SK-N-SH treated with all-trans-retinoic acid at 6 μM for 48 hours (cell line): ENCODE results near the gene AMFR.

Experiments
- ATAC-seq: fragments of 200-7000 bp; cut with Tn5 transposase; 3 replicates; pipeline ENCODE4 v1.9.1; 2020; ENCODE audit warnings: mild to moderate bottlenecking, moderate library complexity
- ARNTL ChIP-seq: fragments of 450-650 bp; formaldehyde crosslinking; IDR thresholded peaks from 2 replicates; pipeline ENCODE4 v1.5.0; 2020; ENCODE audit warnings: low read depth, mild to moderate bottlenecking, moderate library complexity, borderline replicate concordance
- BACH2 ChIP-seq: fragments of 250-450 bp; sonication (Bioruptor Pico); IDR thresholded peaks from 2 replicates; pipeline ENCODE4 v1.9.0; 2021; ENCODE audit warnings: mild to moderate bottlenecking, borderline replicate concordance
- CSDC2 ChIP-seq: fragments of 250-450 bp; sonication (Bioruptor Pico); IDR thresholded peaks from 2 replicates; pipeline ENCODE4 v1.5.0; 2020; ENCODE audit warnings: mild to moderate bottlenecking, moderate library complexity
- ESRRG ChIP-seq: fragments of 250-450 bp; sonication (Bioruptor Pico); IDR thresholded peaks from 2 replicates; pipeline ENCODE4 v1.6.1; 2021; ENCODE audit warnings: mild to moderate bottlenecking
- GLIS3 ChIP-seq: fragments of 250-450 bp; sonication (Bioruptor Pico); IDR thresholded peaks from 2 replicates; pipeline ENCODE4 v1.5.0; 2020; ENCODE audit warnings: mild to moderate bottlenecking, moderate library complexity
- ISL1 ChIP-seq: fragments of 250-450 bp; sonication (Bioruptor Pico); IDR thresholded peaks from 2 replicates; pipeline ENCODE4 v2.1.2; 2022; ENCODE audit warnings: mild to moderate bottlenecking, moderate library complexity
- OSR1 ChIP-seq: fragments of 250-450 bp; sonication (Bioruptor Pico); IDR thresholded peaks from 2 replicates; pipeline ENCODE4 v1.8.0; 2022; ENCODE audit warnings: moderate library complexity, mild to moderate bottlenecking, inconsistent platforms
- PPARA ChIP-seq: fragments of 250-450 bp; sonication (Bioruptor Pico); IDR thresholded peaks from 2 replicates; pipeline ENCODE4 v1.5.0; 2020; ENCODE audit warnings: mild to moderate bottlenecking, borderline replicate concordance
- RARB ChIP-seq: fragments of 250-450 bp; sonication (Bioruptor Pico); IDR thresholded peaks from 2 replicates; pipeline ENCODE4 v1.8.0; 2021; ENCODE audit warnings: mild to moderate bottlenecking, moderate library complexity
- SNAI2 ChIP-seq: fragments of 250-450 bp; sonication (Bioruptor Pico); IDR thresholded peaks from 2 replicates; pipeline ENCODE4 v1.5.0; 2020; ENCODE audit warnings: mild to moderate bottlenecking, moderate library complexity
- TCF4 ChIP-seq: fragments of 250-450 bp; sonication (Bioruptor Pico); IDR thresholded peaks from 2 replicates; pipeline ENCODE4 v1.8.0; 2021; ENCODE audit warnings: mild to moderate bottlenecking, moderate library complexity, borderline replicate concordance
- ZC3H10 ChIP-seq: fragments of 250-450 bp; sonication (Bioruptor Pico); IDR thresholded peaks from 2 replicates; pipeline ENCODE4 v1.5.1; 2021; ENCODE audit warnings: mild to moderate bottlenecking, moderate library complexity
- ZFP3 ChIP-seq: fragments of 250-450 bp; sonication (Bioruptor Pico); IDR thresholded peaks from 2 replicates; pipeline ENCODE4 v1.5.0; 2020; ENCODE audit warnings: mild to moderate bottlenecking, moderate library complexity
- ZFP30 ChIP-seq: fragments of 450-650 bp; formaldehyde crosslinking; IDR thresholded peaks from 2 replicates; pipeline ENCODE4 v1.5.0; 2022; ENCODE audit warnings: mild to moderate bottlenecking, moderate library complexity
- ZNF565 ChIP-seq: fragments of 450-650 bp; formaldehyde crosslinking; conservative IDR thresholded peaks from 2 replicates; pipeline ENCODE4 v1.5.0; 2020; ENCODE audit warnings: low read depth, mild to moderate bottlenecking, moderate library complexity
- ZNF70 ChIP-seq: fragments of 450-650 bp; formaldehyde crosslinking; IDR thresholded peaks from 2 replicates; pipeline ENCODE4 v1.5.0; 2020; ENCODE audit warnings: mild to moderate bottlenecking, moderate library complexity
- ZNF8 ChIP-seq: fragments of 450-650 bp; formaldehyde crosslinking; IDR thresholded peaks from 2 replicates; pipeline ENCODE4 v1.5.0; 2020; ENCODE audit warnings: mild to moderate bottlenecking, moderate library complexity
- TF ChIP-seq, protein P1 (sequence below): fragments of 250-450 bp; sonication (Bioruptor Pico); IDR thresholded peaks from 2 replicates; pipeline ENCODE4 v1.5.1; 2021; ENCODE audit warnings: mild to moderate bottlenecking, moderate library complexity
- TF ChIP-seq, protein P2 (sequence below): fragments of 250-450 bp; sonication (Bioruptor Pico); IDR thresholded peaks from 2 replicates; pipeline ENCODE4 v1.5.0; 2020; ENCODE audit warnings: mild to moderate bottlenecking, moderate library complexity
- TF ChIP-seq, protein P3 (sequence below): fragments of 250-450 bp; sonication (Bioruptor Pico); IDR thresholded peaks from 2 replicates; pipeline ENCODE4 v1.8.0; 2020; ENCODE audit warnings: mild to moderate bottlenecking, moderate library complexity, borderline replicate concordance
- TF ChIP-seq, protein P4 (sequence below): fragments of 250-450 bp; sonication (Bioruptor Pico); IDR thresholded peaks from 2 replicates; pipeline ENCODE4 v1.5.1; 2020; ENCODE audit warnings: low read depth, mild to moderate bottlenecking, moderate library complexity
- TF ChIP-seq, protein P5 (sequence below): fragments of 250-450 bp; sonication (Bioruptor Pico); IDR thresholded peaks from 2 replicates; pipeline ENCODE4 v1.8.0; 2021; ENCODE audit warnings: low read depth, mild to moderate bottlenecking, moderate library complexity, borderline replicate concordance

AMFR gene

DNA sequence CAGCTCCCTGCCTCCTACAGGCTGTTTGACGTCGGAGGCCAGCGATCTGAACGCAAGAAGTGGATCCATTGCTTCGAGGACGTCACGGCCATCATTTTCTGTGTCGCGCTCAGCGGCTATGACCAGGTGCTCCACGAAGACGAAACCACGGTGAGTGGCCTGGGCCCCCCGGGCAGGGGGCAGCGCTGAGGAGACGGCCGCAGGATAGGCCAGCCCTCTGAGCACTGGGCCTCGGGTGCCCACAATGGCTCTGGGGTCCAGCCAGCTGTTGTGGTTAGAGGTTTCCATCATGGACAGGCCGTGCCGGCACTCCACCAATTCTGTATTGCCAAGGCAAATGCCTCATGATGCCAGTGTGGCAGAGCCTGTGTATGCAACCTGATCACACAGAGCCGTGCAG, 88.6 kb downstream of the AMFR start:
- TF ChIP-seq, protein P1, sequence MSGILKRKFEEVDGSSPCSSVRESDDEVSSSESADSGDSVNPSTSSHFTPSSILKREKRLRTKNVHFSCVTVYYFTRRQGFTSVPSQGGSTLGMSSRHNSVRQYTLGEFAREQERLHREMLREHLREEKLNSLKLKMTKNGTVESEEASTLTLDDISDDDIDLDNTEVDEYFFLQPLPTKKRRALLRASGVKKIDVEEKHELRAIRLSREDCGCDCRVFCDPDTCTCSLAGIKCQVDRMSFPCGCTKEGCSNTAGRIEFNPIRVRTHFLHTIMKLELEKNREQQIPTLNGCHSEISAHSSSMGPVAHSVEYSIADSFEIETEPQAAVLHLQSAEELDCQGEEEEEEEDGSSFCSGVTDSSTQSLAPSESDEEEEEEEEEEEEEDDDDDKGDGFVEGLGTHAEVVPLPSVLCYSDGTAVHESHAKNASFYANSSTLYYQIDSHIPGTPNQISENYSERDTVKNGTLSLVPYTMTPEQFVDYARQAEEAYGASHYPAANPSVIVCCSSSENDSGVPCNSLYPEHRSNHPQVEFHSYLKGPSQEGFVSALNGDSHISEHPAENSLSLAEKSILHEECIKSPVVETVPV (CRISPR knock-in tag): no peak
- TF ChIP-seq ZNF565 (no peak), TCF4 (no peak), ZFP30 (no peak), ZNF8 (CRISPR knock-in tag) (no peak), ESRRG (CRISPR knock-in tag) (no peak), ARNTL (CRISPR knock-in tag) (no peak), GLIS3 (CRISPR knock-in tag) (no peak), PPARA (no peak), RARB (CRISPR knock-in tag) (no peak), ZNF70 (CRISPR knock-in tag) (no peak), CSDC2 (CRISPR knock-in tag) (no peak), ISL1 (no peak), ZC3H10 (CRISPR knock-in tag) (no peak)
- TF ChIP-seq, protein P2, sequence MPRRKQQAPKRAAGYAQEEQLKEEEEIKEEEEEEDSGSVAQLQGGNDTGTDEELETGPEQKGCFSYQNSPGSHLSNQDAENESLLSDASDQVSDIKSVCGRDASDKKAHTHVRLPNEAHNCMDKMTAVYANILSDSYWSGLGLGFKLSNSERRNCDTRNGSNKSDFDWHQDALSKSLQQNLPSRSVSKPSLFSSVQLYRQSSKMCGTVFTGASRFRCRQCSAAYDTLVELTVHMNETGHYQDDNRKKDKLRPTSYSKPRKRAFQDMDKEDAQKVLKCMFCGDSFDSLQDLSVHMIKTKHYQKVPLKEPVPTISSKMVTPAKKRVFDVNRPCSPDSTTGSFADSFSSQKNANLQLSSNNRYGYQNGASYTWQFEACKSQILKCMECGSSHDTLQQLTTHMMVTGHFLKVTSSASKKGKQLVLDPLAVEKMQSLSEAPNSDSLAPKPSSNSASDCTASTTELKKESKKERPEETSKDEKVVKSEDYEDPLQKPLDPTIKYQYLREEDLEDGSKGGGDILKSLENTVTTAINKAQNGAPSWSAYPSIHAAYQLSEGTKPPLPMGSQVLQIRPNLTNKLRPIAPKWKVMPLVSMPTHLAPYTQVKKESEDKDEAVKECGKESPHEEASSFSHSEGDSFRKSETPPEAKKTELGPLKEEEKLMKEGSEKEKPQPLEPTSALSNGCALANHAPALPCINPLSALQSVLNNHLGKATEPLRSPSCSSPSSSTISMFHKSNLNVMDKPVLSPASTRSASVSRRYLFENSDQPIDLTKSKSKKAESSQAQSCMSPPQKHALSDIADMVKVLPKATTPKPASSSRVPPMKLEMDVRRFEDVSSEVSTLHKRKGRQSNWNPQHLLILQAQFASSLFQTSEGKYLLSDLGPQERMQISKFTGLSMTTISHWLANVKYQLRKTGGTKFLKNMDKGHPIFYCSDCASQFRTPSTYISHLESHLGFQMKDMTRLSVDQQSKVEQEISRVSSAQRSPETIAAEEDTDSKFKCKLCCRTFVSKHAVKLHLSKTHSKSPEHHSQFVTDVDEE: no peak
- TF ChIP-seq, protein P3, sequence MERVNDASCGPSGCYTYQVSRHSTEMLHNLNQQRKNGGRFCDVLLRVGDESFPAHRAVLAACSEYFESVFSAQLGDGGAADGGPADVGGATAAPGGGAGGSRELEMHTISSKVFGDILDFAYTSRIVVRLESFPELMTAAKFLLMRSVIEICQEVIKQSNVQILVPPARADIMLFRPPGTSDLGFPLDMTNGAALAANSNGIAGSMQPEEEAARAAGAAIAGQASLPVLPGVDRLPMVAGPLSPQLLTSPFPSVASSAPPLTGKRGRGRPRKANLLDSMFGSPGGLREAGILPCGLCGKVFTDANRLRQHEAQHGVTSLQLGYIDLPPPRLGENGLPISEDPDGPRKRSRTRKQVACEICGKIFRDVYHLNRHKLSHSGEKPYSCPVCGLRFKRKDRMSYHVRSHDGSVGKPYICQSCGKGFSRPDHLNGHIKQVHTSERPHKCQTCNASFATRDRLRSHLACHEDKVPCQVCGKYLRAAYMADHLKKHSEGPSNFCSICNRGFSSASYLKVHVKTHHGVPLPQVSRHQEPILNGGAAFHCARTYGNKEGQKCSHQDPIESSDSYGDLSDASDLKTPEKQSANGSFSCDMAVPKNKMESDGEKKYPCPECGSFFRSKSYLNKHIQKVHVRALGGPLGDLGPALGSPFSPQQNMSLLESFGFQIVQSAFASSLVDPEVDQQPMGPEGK (CRISPR knock-in tag): no peak
- TF ChIP-seq, protein P4, sequence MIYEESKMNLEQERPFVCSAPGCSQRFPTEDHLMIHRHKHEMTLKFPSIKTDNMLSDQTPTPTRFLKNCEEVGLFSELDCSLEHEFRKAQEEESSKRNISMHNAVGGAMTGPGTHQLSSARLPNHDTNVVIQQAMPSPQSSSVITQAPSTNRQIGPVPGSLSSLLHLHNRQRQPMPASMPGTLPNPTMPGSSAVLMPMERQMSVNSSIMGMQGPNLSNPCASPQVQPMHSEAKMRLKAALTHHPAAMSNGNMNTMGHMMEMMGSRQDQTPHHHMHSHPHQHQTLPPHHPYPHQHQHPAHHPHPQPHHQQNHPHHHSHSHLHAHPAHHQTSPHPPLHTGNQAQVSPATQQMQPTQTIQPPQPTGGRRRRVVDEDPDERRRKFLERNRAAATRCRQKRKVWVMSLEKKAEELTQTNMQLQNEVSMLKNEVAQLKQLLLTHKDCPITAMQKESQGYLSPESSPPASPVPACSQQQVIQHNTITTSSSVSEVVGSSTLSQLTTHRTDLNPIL (CRISPR knock-in tag): no peak
- no peak for ATAC-seq

DNA sequence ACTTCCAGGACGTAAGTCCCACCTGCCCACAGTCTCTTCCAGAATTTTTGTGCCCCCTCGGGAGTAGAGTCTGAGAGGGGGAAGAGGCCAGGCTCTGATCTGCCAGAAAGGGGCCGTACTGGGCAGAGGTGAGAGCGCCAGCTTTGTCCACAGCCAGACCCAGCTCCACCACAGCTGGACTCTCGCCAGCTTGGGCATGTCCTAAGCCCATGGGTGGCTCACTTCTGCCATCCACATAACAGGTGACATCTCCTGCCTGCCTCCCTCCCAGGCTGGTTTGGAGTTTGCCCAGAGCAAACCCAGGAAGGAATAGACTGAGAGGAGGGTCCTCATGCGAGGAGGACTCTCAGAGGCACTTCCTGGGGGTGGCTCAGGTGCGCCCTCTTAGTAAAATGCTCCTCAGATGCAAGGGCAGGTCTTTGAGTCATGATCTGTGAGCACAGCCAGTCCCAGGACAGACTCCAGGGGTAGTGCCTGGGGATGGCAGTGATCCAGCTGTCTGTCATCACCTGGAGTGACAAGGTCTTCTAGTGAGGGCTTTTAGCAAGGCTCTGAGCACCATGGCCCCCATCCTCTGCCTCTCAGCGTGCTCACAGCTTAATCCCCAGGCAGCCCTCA, 89.2 kb downstream of the AMFR start:
- ATAC-seq: no peak
- TF ChIP-seq ESRRG (CRISPR knock-in tag) (no peak), BACH2 (CRISPR knock-in tag) (no peak), CSDC2 (CRISPR knock-in tag) (no peak), ARNTL (CRISPR knock-in tag) (no peak), PPARA (no peak), ZC3H10 (CRISPR knock-in tag) (no peak), ZNF70 (CRISPR knock-in tag) (no peak), RARB (CRISPR knock-in tag) (no peak), ZNF8 (CRISPR knock-in tag) (no peak), GLIS3 (CRISPR knock-in tag) (no peak), ZNF565 (no peak), SNAI2 (CRISPR knock-in tag) (no peak), OSR1 (no peak), ZFP3 (CRISPR knock-in tag) (no peak)
- TF ChIP-seq, protein P5, sequence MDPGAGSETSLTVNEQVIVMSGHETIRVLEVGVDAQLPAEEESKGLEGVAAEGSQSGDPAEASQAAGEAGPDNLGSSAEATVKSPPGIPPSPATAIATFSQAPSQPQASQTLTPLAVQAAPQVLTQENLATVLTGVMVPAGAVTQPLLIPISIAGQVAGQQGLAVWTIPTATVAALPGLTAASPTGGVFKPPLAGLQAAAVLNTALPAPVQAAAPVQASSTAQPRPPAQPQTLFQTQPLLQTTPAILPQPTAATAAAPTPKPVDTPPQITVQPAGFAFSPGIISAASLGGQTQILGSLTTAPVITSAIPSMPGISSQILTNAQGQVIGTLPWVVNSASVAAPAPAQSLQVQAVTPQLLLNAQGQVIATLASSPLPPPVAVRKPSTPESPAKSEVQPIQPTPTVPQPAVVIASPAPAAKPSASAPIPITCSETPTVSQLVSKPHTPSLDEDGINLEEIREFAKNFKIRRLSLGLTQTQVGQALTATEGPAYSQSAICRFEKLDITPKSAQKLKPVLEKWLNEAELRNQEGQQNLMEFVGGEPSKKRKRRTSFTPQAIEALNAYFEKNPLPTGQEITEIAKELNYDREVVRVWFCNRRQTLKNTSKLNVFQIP (CRISPR knock-in tag): no peak
- TF ChIP-seq, protein P2: no peak
- TF ChIP-seq, protein P3 (CRISPR knock-in tag): no peak
- TF ChIP-seq, protein P1 (CRISPR knock-in tag): no peak
- TF ChIP-seq, all 23 proteins: peak for 0
